DND-41 (cell line): ENCODE results near the gene CDR2.

Experiments
- EZH2 ChIP-seq: IDR thresholded peaks from 3 replicates; pipeline ENCODE4 v1.6.1; 2012; ENCODE audit warnings: borderline replicate concordance, low read depth, mild to moderate bottlenecking, moderate library complexity, low read length, inconsistent platforms; ENCODE audit not compliant: severe bottlenecking
- TF ChIP-seq, protein P1 (sequence below): IDR thresholded peaks from 2 replicates; pipeline ENCODE4 v1.5.1; 2012; ENCODE audit warnings: borderline replicate concordance, low read length, moderate library complexity, mild to moderate bottlenecking; ENCODE audit not compliant: poor library complexity, severe bottlenecking; ENCODE audit errors: extremely low read depth

DNA sequence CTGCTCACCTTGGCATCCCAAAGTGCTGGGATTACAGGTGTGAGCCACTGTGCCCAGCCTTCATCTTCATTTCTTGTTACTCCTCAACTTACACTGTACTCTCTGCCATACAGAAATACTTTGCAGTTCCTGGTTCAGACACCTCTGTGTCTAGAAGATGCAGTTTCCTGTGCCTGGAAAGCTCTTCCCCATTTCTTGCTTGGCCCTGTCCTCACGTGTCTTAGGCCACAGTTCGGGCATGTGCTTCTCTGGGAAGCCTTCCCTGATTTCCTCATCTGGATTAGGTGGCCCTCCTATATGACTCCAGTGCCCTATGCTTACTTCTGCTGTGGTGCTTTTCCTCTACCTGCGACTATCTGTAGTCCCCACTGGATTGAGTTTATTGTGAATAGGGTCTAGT is 26.5 kb upstream of the CDR2 start:
- TF ChIP-seq, protein P1, sequence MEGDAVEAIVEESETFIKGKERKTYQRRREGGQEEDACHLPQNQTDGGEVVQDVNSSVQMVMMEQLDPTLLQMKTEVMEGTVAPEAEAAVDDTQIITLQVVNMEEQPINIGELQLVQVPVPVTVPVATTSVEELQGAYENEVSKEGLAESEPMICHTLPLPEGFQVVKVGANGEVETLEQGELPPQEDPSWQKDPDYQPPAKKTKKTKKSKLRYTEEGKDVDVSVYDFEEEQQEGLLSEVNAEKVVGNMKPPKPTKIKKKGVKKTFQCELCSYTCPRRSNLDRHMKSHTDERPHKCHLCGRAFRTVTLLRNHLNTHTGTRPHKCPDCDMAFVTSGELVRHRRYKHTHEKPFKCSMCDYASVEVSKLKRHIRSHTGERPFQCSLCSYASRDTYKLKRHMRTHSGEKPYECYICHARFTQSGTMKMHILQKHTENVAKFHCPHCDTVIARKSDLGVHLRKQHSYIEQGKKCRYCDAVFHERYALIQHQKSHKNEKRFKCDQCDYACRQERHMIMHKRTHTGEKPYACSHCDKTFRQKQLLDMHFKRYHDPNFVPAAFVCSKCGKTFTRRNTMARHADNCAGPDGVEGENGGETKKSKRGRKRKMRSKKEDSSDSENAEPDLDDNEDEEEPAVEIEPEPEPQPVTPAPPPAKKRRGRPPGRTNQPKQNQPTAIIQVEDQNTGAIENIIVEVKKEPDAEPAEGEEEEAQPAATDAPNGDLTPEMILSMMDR, result no peak
- no peak for TF ChIP-seq EZH2
